Measurements from ENCODE around the gene AOAH. TPM values are rescaled to one million over a fixed set of nuclear protein-coding genes. Genes with fewer than 3 reads are reported as not detected.

AOAH gene
- total RNA-seq, 1 donor from 2014 or later = 0.28 TPM

DNA sequence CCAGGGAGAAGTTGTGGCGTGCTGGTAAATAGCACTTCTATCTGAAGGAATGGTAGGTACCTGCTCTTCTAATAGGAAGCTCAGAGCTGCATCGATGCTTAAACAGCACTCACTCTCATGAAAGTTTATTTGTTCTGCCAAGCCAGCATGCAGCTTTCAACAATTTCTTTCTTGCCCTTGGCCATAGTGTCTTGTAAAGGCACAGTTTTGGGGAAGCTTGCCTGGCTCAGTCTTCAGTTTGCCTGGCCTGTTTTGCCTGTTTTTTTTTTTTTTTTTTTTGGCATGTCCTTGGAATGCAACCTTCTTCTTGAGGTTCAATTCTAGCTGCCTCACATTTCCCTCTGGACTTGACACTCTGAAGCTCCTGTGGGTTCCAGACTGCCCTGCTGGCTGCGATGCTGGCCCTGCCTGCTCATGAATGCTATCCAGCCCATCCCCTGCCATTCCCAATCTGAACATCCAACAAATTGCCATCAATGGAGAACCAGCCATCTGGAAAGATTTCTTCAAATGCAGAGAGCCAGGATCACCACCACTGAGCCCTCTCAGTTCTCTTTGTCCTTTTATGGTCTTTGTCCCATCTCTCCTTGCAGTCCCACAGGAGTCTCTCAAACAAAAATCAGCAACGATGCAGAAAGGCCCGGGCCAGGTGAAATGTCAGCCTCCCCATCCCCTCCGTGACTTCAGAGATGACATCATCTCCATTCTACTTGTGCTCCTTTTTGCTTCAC is 200.8 kb downstream of the AOAH start:
- DNase-seq (ENCODE audit: low spot score) = no peak
- no peaks in the 10 kb centered on the region for H3K4me1 Mint-ChIP-seq (ENCODE audit: unreplicated experiment)
- H3K27me3 Mint-ChIP-seq (ENCODE audit: unreplicated experiment) = peaks cover 1% of the 10 kb centered on the region
- H3K27ac Mint-ChIP-seq (ENCODE audit: unreplicated experiment) = no peak overlapping the region
- TF ChIP-seq, protein P1, sequence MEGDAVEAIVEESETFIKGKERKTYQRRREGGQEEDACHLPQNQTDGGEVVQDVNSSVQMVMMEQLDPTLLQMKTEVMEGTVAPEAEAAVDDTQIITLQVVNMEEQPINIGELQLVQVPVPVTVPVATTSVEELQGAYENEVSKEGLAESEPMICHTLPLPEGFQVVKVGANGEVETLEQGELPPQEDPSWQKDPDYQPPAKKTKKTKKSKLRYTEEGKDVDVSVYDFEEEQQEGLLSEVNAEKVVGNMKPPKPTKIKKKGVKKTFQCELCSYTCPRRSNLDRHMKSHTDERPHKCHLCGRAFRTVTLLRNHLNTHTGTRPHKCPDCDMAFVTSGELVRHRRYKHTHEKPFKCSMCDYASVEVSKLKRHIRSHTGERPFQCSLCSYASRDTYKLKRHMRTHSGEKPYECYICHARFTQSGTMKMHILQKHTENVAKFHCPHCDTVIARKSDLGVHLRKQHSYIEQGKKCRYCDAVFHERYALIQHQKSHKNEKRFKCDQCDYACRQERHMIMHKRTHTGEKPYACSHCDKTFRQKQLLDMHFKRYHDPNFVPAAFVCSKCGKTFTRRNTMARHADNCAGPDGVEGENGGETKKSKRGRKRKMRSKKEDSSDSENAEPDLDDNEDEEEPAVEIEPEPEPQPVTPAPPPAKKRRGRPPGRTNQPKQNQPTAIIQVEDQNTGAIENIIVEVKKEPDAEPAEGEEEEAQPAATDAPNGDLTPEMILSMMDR (IDR thresholded peaks at IDR 0.05; ENCODE audit: unreplicated experiment) = no peak
- H3K4me3 Mint-ChIP-seq (ENCODE audit: unreplicated experiment) = no peak overlapping the region
- no peaks in the 10 kb centered on the region for H3K36me3 Mint-ChIP-seq (ENCODE audit: low read depth, unreplicated experiment)
- no peaks in the 10 kb centered on the region for H3K9me3 Mint-ChIP-seq (ENCODE audit: unreplicated experiment)

DNA sequence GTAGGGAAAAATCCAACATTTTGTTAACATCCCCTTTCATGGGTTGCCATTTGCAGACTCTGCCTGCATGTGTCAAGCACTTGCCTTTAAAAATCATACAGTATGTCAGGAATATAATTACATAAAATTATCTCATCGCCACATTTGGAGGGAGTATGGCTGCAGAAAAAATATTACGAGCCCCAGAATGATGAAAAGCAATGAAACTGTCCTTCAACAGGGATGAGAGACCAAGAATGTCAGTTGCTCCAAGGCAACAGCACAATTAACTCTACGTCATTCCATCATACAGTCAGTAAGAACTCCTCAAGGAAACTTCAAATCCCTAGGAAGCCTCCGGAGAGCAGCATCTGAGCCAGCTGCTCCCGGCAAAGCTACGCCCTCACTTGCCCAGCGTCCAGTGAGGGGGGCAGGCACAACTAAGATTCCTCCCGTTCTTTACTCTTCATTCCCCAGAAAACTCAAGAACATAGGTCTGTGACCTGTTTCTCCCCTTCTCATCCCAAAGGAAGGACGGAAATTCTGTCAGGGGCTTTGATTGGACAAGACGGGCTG is 201.8 kb downstream of the AOAH start:
- H3K36me3 Mint-ChIP-seq (ENCODE audit: low read depth, unreplicated experiment) = no peaks in the 10 kb centered on the region
- H3K9me3 Mint-ChIP-seq (ENCODE audit: unreplicated experiment) = no peaks in the 10 kb centered on the region
- no peak overlapping the region for H3K27ac Mint-ChIP-seq (ENCODE audit: unreplicated experiment)
- TF ChIP-seq, protein P1 (IDR thresholded peaks at IDR 0.05; ENCODE audit: unreplicated experiment) = no peak
- no peaks in the 10 kb centered on the region for H3K4me1 Mint-ChIP-seq (ENCODE audit: unreplicated experiment)
- no peak overlapping the region for H3K4me3 Mint-ChIP-seq (ENCODE audit: unreplicated experiment)
- peaks cover 2% of the 10 kb centered on the region for H3K27me3 Mint-ChIP-seq (ENCODE audit: unreplicated experiment)
- no peak for DNase-seq (ENCODE audit: low spot score)

DNA sequence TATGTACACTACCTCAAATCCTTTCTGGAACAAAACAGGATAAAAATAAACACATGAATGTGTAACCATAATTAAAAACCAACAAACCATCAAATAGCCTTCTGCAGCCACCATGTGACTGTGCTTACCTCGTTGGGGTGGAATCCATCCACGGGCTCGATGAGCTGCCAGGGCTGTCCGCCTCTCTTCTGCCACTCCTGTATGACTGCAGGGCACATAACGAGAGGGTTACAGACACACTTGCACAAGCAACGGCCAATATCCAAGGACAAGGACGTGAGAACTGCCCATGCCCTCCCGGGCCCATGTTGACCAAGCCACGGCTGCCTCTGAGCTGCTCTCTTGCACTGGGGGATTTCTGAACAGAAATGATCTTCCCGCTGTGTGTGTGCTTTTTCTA is 202.4 kb downstream of the AOAH start:
- H3K36me3 Mint-ChIP-seq (ENCODE audit: low read depth, unreplicated experiment) = no peaks in the 10 kb centered on the region
- no peak overlapping the region for H3K4me3 Mint-ChIP-seq (ENCODE audit: unreplicated experiment)
- peaks cover 2% of the 10 kb centered on the region for H3K27me3 Mint-ChIP-seq (ENCODE audit: unreplicated experiment)
- TF ChIP-seq, protein P1 (IDR thresholded peaks at IDR 0.05; ENCODE audit: unreplicated experiment) = no peak
- H3K27ac Mint-ChIP-seq (ENCODE audit: unreplicated experiment) = no peak overlapping the region
- H3K9me3 Mint-ChIP-seq (ENCODE audit: unreplicated experiment) = no peaks in the 10 kb centered on the region
- H3K4me1 Mint-ChIP-seq (ENCODE audit: unreplicated experiment) = peaks cover 3% of the 10 kb centered on the region
- no peak for DNase-seq (ENCODE audit: low spot score)

DNA sequence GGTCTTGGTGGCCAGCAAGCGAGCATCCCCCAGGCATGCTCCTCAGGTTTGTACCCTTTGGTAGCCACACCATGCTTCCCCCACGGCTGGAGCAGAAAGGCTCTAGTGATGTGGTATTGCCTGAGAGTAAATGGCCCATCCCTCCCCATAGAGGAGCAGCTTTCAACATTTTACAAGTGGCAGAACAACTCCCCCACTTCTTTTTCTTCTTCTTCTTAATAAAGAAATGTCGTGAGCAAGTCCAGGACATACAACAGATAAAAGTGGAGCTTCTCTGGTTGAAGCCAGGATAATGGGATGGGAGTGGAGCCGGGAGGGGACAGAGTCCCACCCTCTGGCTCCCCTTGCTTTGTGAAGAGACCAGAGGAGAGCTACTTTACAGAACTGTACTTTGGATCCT is 203.2 kb downstream of the AOAH start:
- peaks cover 10% of the 10 kb centered on the region for H3K4me1 Mint-ChIP-seq (ENCODE audit: unreplicated experiment)
- no peak overlapping the region for H3K27ac Mint-ChIP-seq (ENCODE audit: unreplicated experiment)
- H3K4me3 Mint-ChIP-seq (ENCODE audit: unreplicated experiment) = no peak overlapping the region
- peaks cover 2% of the 10 kb centered on the region for H3K27me3 Mint-ChIP-seq (ENCODE audit: unreplicated experiment)
- H3K36me3 Mint-ChIP-seq (ENCODE audit: low read depth, unreplicated experiment) = no peaks in the 10 kb centered on the region
- H3K9me3 Mint-ChIP-seq (ENCODE audit: unreplicated experiment) = no peaks in the 10 kb centered on the region
- DNase-seq (ENCODE audit: low spot score) = no peak
- TF ChIP-seq, protein P1 (IDR thresholded peaks at IDR 0.05; ENCODE audit: unreplicated experiment) = no peak

DNA sequence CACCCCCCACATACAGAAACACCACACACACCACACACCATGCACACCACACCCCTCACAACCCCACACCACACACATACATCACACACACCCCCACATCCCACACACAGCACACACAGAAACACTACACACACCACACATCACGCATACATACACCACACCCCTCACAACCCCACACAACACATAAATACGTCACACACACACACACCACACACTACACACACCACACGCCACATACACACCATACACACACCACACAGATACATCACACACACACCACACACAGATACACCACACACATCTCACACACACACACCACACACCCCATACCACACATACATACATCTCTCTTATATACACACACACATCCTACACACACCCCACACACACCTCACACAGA is 208.4 kb downstream of the AOAH start:
- no peak overlapping the region for H3K4me3 Mint-ChIP-seq (ENCODE audit: unreplicated experiment)
- TF ChIP-seq, protein P1 (IDR thresholded peaks at IDR 0.05; ENCODE audit: unreplicated experiment) = no peak
- no peaks in the 10 kb centered on the region for H3K9me3 Mint-ChIP-seq (ENCODE audit: unreplicated experiment)
- H3K27me3 Mint-ChIP-seq (ENCODE audit: unreplicated experiment) = peaks cover 2% of the 10 kb centered on the region
- peaks cover 14% of the 10 kb centered on the region for H3K4me1 Mint-ChIP-seq (ENCODE audit: unreplicated experiment)
- H3K36me3 Mint-ChIP-seq (ENCODE audit: low read depth, unreplicated experiment) = peaks cover 4% of the 10 kb centered on the region
- no peak for DNase-seq (ENCODE audit: low spot score)
- no peak overlapping the region for H3K27ac Mint-ChIP-seq (ENCODE audit: unreplicated experiment)

Data from endothelial cell (in vitro differentiated cells).